ENCODE measurements around the gene VPREB3.

Gene VPREB3

GRCh38 chr22:23782703-23783102 lies 28.5 kb upstream of the VPREB3 start:
- no peak for DNase-seq (ENCODE audit: low spot score)

GRCh38 chr22:23782252-23782651 lies 28.0 kb upstream of the VPREB3 start:
- DNase-seq (ENCODE audit: low spot score): no peak

GRCh38 chr22:23781511-23782183 lies 27.4 kb upstream of the VPREB3 start:
- DNase-seq (ENCODE audit: low spot score): no peak

- no peak for DNase-seq (ENCODE audit: low spot score)
Measured at GRCh38 chr22:23781065-23781464, 26.8 kb upstream of the VPREB3 start.

- no peak for DNase-seq (ENCODE audit: low spot score)
Measured at GRCh38 chr22:23780146-23780748, 26.0 kb upstream of the VPREB3 start.

- no peak for DNase-seq (ENCODE audit: low spot score)
Measured at GRCh38 chr22:23779731-23780130, 25.5 kb upstream of the VPREB3 start.

- DNase-seq (ENCODE audit: low spot score): no peak
Measured at GRCh38 chr22:23779083-23779482, 24.9 kb upstream of the VPREB3 start.

- DNase-seq (ENCODE audit: low spot score): no peak
Measured at GRCh38 chr22:23778577-23778900, 24.3 kb upstream of the VPREB3 start.

GRCh38 chr22:23777776-23778576 lies 23.8 kb upstream of the VPREB3 start:
- DNase-seq (ENCODE audit: low spot score): no peak

GRCh38 chr22:23775779-23776375 lies 21.7 kb upstream of the VPREB3 start:
- no peak for DNase-seq (ENCODE audit: low spot score)

- DNase-seq (ENCODE audit: low spot score): peak; percentile 53
Measured at GRCh38 chr22:23774922-23775436, 20.8 kb upstream of the VPREB3 start.

GRCh38 chr22:23774114-23774921 lies 20.1 kb upstream of the VPREB3 start:
- DNase-seq (ENCODE audit: low spot score): no peak

- no peak for DNase-seq (ENCODE audit: low spot score)
Measured at GRCh38 chr22:23773483-23774113, 19.4 kb upstream of the VPREB3 start.

- peak; percentile 84 for DNase-seq (ENCODE audit: low spot score)
Measured at GRCh38 chr22:23772649-23773473, 18.6 kb upstream of the VPREB3 start, which contains the start of gene MMP11. MMP11 (plus strand) TSS chr22:23772849; CDS start chr22:23772871, 22 bp downstream.

- DNase-seq (ENCODE audit: low spot score): no peak
Measured at GRCh38 chr22:23772315-23772648, 18.1 kb upstream of the VPREB3 start.

- no peak for DNase-seq (ENCODE audit: low spot score)
Measured at GRCh38 chr22:23769321-23769965, 15.2 kb upstream of the VPREB3 start.

GRCh38 chr22:23767673-23768548 lies 13.7 kb upstream of the VPREB3 start, which contains the start of gene CHCHD10:
CHCHD10 (minus strand) TSS chr22:23767972; CDS start chr22:23767874, 98 bp downstream.
- DNase-seq (ENCODE audit: low spot score): peak; percentile 92

GRCh38 chr22:23767303-23767672 lies 13.1 kb upstream of the VPREB3 start:
- peak; percentile 65 for DNase-seq (ENCODE audit: low spot score)

All from ecto neural progenitor cell (in vitro differentiated cells).